IPS-15b (cell line): ENCODE results near the gene FTO.
"Not testable (repeated sequence)": the region's sequence is repeated elsewhere in the genome, so short reads cannot be mapped to it uniquely, and the experiment has no call there.

Source experiments
- H3K27me3 ChIP-seq: one replicate; pipeline ENCODE4 v1.6.1; 2013; ENCODE audit warnings: low read length; ENCODE audit not compliant: control insufficient read depth, insufficient read depth
- H3K36me3 ChIP-seq: one replicate; pipeline ENCODE4 v1.6.1; 2013; ENCODE audit warnings: low read length; ENCODE audit not compliant: control insufficient read depth, insufficient read depth
- H3K4me1 ChIP-seq: one replicate; pipeline ENCODE4 v1.6.1; 2013; ENCODE audit warnings: mild to moderate bottlenecking, low read length; ENCODE audit not compliant: control insufficient read depth, insufficient read depth
- H3K4me3 ChIP-seq: one replicate; pipeline ENCODE4 v1.5.1; 2013; ENCODE audit warnings: low read depth, low read length
- H3K9ac ChIP-seq: one replicate; pipeline ENCODE4 v1.6.1; 2013; ENCODE audit warnings: low read depth, mild to moderate bottlenecking, low read length
- H3K9me3 ChIP-seq: one replicate; pipeline ENCODE4 v1.6.1; 2013; ENCODE audit warnings: mild to moderate bottlenecking, low read length; ENCODE audit not compliant: control insufficient read depth, insufficient read depth

The FTO gene

GRCh38 chr16:53681354-53681753 lies 22.6 kb upstream of the FTO start:
- Histone ChIP-seq H3K9me3 (no peaks in the 10 kb centered on the region), H3K27me3 (no peaks in the 10 kb centered on the region), H3K9ac (no peak overlapping the region), H3K4me1 (no peaks in the 10 kb centered on the region), H3K4me3 (no peak overlapping the region), H3K36me3 (no peaks in the 10 kb centered on the region)

DNA sequence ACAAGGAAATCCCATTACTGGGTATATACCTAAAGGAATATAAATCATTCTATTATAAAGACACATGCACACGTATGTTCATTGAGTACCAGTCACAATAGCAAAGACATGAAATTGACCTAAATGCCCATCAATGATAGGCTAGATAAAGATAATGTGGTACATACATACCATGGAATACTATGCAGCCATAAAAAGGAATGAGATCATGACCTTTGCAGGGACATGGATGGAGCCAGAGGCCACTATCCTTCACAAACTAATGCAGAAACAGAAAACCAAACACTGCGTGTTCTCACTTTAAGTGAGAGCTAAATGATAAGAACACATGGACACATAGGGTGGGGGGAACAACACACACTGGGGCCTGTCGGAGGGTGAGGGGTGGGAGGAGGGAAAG lies 18.6 kb upstream of the FTO start:
- H3K9ac ChIP-seq, H3K4me3 ChIP-seq, H3K4me1 ChIP-seq, H3K36me3 ChIP-seq, H3K9me3 ChIP-seq, H3K27me3 ChIP-seq: not testable (repeated sequence)

DNA sequence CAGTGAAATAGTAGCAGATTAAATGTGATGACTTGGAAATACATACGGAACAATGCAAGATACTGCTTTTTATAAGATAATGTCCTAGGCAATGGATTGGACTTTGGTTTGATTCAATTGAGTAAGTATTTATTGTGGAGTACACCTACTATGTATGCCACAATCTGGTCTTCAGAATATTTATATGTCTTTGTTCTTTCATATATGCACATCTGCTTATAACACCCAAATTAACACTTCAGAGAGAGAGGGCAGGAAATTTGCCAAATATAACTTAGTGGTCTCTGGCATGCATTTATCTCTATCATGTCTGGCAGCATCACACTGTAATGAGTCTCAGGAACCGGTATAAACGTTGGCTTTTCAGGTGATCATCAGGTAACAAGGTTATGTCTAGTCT lies 17.2 kb upstream of the FTO start:
- H3K36me3 ChIP-seq, result no peaks in the 10 kb centered on the region
- H3K4me3 ChIP-seq, result no peak overlapping the region
- H3K4me1 ChIP-seq, result no peaks in the 10 kb centered on the region
- no peaks in the 10 kb centered on the region for H3K9me3 ChIP-seq
- no peak overlapping the region for H3K9ac ChIP-seq
- H3K27me3 ChIP-seq, result no peaks in the 10 kb centered on the region

DNA sequence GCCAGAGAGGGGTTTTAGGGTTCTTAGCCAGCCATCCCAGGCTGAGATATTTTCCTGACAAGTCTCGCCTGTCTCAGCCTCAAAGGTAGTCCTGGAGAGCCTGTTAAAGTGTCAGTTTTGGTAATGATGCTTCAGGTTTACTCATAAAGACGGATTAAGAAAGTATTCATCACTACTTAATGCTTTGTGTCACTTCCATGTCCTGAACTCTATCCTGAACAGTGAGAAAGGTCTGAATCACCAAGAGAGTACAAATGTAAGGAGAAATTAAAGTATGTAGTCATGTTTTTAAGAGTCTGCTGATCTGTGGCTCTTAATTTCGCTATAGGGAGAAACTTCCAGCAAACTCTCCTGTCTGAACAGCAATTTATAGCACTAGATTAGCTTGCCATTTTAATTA lies 14.3 kb upstream of the FTO start:
- Histone ChIP-seq H3K9me3 (no peaks in the 10 kb centered on the region), H3K27me3 (no peaks in the 10 kb centered on the region), H3K36me3 (no peaks in the 10 kb centered on the region), H3K4me1 (no peaks in the 10 kb centered on the region), H3K9ac (no peak overlapping the region), H3K4me3 (no peak overlapping the region)

DNA sequence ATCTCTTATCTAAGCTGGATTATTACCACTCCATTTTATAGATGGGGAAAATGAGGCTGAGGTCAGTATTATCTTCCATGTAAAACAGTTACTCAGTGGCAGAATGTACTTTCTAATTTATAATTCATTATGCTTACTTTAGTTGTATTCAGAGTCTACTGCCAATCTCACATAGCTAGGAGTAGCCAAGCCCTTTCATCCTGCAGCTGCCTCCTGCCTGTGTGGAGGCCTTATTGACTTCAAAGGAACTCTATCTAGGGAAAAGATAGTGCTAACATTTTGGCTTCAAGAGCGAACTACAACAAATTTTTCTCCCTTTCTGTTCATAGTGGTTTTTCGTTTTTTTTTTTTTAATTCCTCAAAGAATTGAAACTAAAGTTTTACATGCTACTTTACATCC lies 13.2 kb upstream of the FTO start:
- Histone ChIP-seq H3K4me3 (no peak overlapping the region), H3K9ac (no peak overlapping the region), H3K27me3 (no peaks in the 10 kb centered on the region), H3K9me3 (no peaks in the 10 kb centered on the region), H3K4me1 (no peaks in the 10 kb centered on the region), H3K36me3 (no peaks in the 10 kb centered on the region)

GRCh38 chr16:53692146-53692545 lies 11.8 kb upstream of the FTO start:
- Histone ChIP-seq H3K9me3 (no peaks in the 10 kb centered on the region), H3K27me3 (no peaks in the 10 kb centered on the region), H3K9ac (no peak overlapping the region), H3K4me1 (no peaks in the 10 kb centered on the region), H3K36me3 (no peaks in the 10 kb centered on the region), H3K4me3 (no peak overlapping the region)

DNA sequence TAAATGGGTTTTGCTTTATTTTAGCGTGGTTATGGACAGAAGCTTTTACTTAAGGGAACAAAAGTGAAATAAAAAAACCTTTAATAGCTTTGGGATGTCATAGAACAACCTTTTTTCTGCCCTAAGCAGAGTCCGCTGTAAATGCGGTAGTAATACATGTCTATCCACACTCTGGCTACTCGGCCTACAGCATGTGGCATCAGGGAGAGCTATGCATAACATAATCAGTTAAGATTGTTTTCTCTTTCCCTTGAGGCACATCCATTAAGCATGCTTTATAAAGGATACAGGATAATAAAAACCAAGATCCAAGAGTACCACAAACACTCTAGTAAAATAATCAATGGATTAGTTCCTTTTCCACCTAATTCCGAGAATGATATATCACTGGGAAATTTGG lies 10.6 kb upstream of the FTO start:
- H3K9ac ChIP-seq, result no peak overlapping the region
- no peaks in the 10 kb centered on the region for H3K36me3 ChIP-seq
- no peak overlapping the region for H3K4me3 ChIP-seq
- H3K27me3 ChIP-seq, result no peaks in the 10 kb centered on the region
- H3K4me1 ChIP-seq, result no peaks in the 10 kb centered on the region
- no peaks in the 10 kb centered on the region for H3K9me3 ChIP-seq

- Histone ChIP-seq H3K36me3 (no peaks in the 10 kb centered on the region), H3K9ac (no peak overlapping the region)
Observed at GRCh38 chr16:53695070-53695469, 8.9 kb upstream of the FTO start.

GRCh38 chr16:53698271-53698670 lies 5.7 kb upstream of the FTO start:
- H3K9ac ChIP-seq, H3K4me1 ChIP-seq, H3K27me3 ChIP-seq, H3K36me3 ChIP-seq, H3K9me3 ChIP-seq, H3K4me3 ChIP-seq: not testable (repeated sequence)

More at GRCh38 chr16:53695070-53695469, 8.9 kb upstream of the FTO start:
- no peaks in the 10 kb centered on the region for H3K9me3 ChIP-seq
- no peak overlapping the region for H3K4me3 ChIP-seq
- no peaks in the 10 kb centered on the region for H3K4me1 ChIP-seq
- no peaks in the 10 kb centered on the region for H3K27me3 ChIP-seq

DNA sequence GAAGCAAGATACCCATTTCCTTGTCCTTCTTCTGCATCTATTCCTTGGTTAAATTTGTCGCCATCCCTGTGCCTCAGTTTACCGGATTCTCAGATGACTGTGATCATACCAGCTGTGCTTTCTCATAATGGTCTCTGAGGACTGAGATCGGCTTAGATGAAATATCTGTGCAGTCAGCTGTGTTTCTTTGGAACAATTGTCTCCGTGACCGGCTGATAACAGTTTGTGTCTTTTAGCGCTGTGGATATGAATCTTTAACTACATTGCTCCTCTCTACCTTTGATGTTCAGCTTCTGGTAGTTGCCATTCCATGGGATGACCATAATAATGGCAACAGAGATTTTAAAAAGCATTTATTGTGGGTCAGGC lies 473 bp downstream of the FTO start:
- H3K4me3 ChIP-seq, result peak overlapping the region; percentile 96
- no peaks in the 10 kb centered on the region for H3K36me3 ChIP-seq
- H3K4me1 ChIP-seq, result no peaks in the 10 kb centered on the region
- H3K9me3 ChIP-seq, result no peaks in the 10 kb centered on the region
- H3K27me3 ChIP-seq, result no peaks in the 10 kb centered on the region
- peak overlapping the region; percentile 27 for H3K9ac ChIP-seq

DNA sequence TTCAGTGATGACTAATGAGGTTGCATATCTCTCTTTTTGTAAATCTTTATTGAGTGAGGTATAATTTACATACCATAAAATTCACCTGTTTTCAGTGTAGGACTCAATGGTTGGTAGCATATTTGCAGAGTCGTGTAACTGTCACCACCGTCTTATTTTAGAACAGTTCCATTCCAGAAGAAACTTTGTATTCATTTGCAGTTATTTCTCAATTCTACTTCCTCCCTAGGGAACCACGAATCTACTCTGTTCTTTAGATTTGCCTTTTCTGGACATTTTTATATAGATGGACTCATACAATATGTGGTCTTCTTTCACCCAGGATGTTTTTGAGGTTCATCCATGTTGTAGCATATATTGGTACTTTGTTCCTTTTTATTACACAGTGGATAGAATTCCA lies 3.7 kb downstream of the FTO start:
- Histone ChIP-seq H3K36me3 (no peaks in the 10 kb centered on the region), H3K9me3 (no peaks in the 10 kb centered on the region), H3K27me3 (no peaks in the 10 kb centered on the region), H3K4me1 (no peaks in the 10 kb centered on the region), H3K4me3 (no peak overlapping the region), H3K9ac (no peak overlapping the region)

GRCh38 chr16:53708490-53708889 lies 4.5 kb downstream of the FTO start:
- Histone ChIP-seq H3K4me3 (no peak overlapping the region), H3K9me3 (no peaks in the 10 kb centered on the region), H3K9ac (no peak overlapping the region), H3K36me3 (no peaks in the 10 kb centered on the region), H3K4me1 (no peaks in the 10 kb centered on the region), H3K27me3 (no peaks in the 10 kb centered on the region)

- H3K4me1 ChIP-seq, result no peaks in the 10 kb centered on the region
- H3K27me3 ChIP-seq, result no peaks in the 10 kb centered on the region
- no peaks in the 10 kb centered on the region for H3K36me3 ChIP-seq
Observed at GRCh38 chr16:53711390-53711789, 7.4 kb downstream of the FTO start.

More at GRCh38 chr16:53711390-53711789, 7.4 kb downstream of the FTO start:
- H3K4me3 ChIP-seq, result no peak overlapping the region
- H3K9ac ChIP-seq, result no peak overlapping the region
- no peaks in the 10 kb centered on the region for H3K9me3 ChIP-seq
